Measurements from ENCODE around the gene CDH4. TPM values are rescaled to one million over a fixed set of nuclear protein-coding genes. Genes with fewer than 3 reads are reported as not detected.
"Not testable (repeated sequence)": the region's sequence is repeated elsewhere in the genome, so short reads cannot be mapped to it uniquely, and the experiment has no call there.

CDH4 gene
- polyA plus RNA-seq, 3 donors: 6.9 to 8.7 (median 7.9) TPM

DNA sequence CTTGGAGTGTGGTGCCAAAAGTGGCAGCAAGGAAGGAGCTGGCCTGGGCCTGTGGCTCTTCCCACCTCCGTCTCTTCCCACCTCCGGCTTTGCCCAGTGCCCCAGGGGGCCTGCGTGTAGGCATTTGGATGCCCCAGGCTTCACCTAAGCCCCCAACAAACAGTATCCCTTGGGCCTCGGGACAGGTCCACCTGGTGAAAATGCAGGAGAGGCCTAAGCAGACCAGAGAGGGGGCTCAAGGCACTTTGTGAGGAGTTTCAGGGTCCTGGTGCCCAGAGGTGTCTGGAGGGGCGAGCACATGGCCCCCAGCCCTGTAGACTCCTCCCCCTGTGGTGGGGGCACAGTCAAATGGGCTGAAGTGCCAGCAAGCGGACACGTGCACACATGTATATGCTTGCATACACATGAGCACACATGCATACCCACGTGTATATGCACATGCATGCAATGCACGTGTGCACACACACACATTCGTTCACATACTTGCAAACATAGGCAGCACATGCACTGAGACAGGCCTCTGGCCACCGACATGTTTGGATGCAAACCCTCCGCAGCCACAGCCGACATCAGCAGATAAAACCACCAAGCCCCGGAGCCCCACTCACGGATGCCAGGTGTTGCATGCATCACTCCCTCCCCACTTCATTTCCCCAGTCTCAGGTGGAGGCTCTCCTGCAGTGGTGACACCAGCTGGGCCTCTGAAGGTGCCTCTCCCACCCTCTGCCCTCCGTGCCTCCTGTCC is 689.1 kb downstream of the CDH4 start:
- DNase-seq (ENCODE audit: extremely low read depth in 1 of 11, low read depth in 9 of 11, low spot score in 4 of 11): no peak

DNA sequence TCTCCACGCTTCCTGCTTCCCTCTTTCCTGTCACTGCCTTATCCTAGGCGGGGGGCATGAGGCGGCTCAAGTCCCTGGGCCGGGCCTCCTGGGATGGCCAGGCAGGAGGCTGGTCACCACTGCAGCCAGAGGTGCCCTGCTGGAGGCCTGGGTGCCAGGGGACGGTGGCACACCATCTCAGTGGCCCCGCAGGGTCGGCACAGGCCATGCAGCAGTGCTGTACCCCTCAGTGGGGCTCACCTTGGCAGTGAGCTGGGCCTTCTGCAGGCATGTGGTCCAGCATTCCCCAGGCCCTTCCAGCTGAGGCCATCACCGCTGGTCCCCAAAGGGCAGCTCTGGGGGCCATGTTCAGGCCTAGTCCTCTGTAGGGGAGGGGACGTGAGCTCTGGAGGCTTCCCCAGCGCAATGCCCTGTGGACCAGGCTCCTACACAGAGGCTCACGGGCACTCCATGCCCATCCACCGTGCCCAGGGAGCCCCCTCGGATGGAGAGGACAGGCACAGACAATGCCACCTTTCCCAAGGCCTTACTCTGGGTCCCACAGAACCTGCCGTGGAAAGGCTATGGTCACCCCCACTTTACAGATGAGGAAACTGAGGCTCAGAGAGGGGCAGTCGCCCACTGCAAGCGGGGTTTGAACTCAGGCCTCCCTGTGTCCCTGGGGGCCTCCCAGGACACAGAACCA is 689.8 kb downstream of the CDH4 start:
- DNase-seq (ENCODE audit: extremely low read depth in 1 of 11, low read depth in 9 of 11, low spot score in 4 of 11): no peak

GRCh38 chr20:61942526-61942925 is 690.5 kb downstream of the CDH4 start:
- no peak for DNase-seq (ENCODE audit: extremely low read depth in 1 of 11, low read depth in 9 of 11, low spot score in 4 of 11)

DNA sequence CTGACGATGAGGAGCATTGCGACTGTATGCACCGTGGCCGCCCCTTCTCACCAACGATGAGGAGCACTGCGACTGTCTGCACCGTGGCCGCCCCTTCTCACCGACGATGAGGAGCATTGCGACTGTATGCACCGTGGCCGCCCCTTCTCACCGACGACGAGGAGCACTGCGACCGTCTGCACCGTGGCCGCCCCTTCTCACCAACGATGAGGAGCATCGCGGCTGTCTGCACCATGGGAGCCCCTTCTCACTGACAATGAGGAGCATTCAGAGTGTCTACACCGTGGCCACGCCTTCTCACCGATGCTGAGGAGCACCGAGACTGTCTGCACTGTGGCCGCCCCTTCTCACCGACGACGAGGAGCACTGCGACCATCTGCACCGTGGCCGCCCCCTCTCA is 692.9 kb downstream of the CDH4 start:
- DNase-seq (ENCODE audit: extremely low read depth in 1 of 11, low read depth in 9 of 11, low spot score in 4 of 11): not testable (repeated sequence)

GRCh38 chr20:61945495-61945894 is 693.4 kb downstream of the CDH4 start:
- not testable (repeated sequence) for DNase-seq (ENCODE audit: extremely low read depth in 1 of 11, low read depth in 9 of 11, low spot score in 4 of 11)

- DNase-seq (ENCODE audit: extremely low read depth in 1 of 11, low read depth in 9 of 11, low spot score in 4 of 11): not testable (repeated sequence)
Observed at GRCh38 chr20:61948056-61948455, 696.0 kb downstream of the CDH4 start.

DNA sequence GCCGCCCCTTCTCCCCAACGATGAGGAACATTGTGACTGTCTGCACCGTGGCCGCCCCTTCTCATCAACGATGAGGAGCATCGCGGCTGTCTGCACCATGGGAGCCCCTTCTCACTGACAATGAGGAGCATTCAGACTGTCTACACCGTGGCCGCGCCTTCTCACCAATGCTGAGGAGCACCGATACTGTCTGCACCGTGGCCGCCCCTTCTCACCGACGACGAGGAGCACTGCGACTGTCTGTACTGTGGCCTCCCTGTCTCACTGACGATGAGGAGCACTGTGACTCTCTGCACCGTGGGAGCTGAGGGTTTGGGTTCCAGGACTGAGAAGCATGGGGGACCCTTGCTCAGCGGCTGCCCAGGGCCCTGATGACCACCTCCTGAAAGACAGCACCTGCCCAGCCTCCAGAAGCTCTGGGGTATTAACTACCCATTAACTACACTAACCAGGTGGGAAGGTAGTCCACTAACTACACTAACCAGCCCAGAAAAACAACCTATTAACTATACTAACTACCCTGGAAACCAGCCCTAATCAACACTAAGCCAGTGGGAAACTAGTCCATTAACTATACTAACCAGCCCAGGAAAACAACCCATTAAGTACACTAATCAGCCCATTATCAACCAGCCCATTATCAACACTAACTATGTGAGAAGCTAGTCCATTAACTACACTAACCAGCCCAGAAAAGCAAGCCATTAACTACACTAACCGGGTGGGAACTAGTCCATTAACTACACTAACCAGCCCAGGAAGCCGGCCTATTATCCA is 696.7 kb downstream of the CDH4 start:
- DNase-seq (ENCODE audit: extremely low read depth in 1 of 11, low read depth in 9 of 11, low spot score in 4 of 11): no peak

GRCh38 chr20:61949363-61949713 is 697.3 kb downstream of the CDH4 start:
- no peak for DNase-seq (ENCODE audit: extremely low read depth in 1 of 11, low read depth in 9 of 11, low spot score in 4 of 11)

DNA sequence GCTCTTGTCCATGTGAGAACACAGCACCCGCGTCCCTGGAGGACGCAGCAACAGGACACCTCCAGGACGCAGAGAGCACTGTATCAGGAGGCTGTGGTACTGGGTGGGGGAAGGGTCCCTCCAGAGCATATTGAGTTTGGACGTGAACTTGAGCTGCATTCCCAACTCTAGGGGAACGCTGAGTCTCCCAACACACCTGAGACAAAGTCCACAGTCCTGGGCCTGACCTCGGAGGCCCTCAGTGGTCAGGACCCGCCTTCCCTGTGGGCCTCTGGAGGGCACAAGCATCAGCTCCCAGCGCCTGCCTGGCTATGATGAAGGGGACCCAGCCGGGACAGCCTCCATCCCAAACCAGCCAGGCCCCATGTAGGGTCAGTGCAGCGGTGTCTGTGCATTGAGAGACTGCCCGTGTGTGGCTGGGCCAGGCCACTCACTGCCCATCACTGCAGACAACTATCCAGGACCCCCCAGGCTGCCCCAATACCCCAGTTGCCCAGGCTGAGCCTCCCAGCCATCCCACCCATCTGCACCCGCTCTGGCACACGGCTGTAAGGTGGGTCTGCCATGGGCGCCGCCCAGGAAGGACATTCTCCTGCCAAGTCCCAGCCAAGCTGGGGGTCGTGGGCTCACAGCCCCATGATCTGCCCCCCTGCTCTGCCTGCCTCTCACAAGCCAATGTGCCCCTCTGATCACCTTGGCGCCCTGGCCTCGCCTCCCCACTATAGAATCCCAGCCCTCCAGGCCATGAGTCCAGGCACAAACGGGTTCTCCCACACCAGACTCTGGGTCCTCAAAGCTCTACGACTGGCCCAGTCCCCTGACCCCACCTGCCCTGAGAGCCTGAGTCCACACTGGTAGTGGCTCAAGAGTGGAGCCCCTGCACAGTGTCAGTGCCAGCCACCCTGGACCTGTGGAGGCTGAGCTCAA is 697.9 kb downstream of the CDH4 start:
- DNase-seq (ENCODE audit: extremely low read depth in 1 of 11, low read depth in 9 of 11, low spot score in 4 of 11): no peak

DNA sequence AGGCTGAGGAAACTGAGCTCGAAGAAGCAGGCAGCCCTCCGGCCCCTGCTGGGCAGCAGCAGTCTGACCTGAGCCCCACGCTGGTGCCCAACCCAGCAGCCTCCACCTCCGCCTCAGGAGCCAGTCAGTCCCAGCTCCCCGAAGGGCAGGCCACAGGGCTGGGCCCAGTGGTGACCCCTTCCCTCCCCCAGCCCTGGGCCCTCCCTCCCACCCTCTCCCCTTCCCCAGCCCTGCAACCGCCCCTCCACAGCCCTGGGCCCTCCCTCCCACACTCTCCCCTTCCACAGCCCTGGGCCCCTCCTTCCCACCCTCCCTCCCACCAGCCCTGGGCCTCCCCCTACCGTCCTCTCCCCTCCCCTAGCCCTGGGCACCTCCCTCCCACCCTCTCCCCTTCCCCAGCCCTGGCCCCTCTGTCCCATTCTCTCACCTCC is 698.6 kb downstream of the CDH4 start:
- DNase-seq (ENCODE audit: extremely low read depth in 1 of 11, low read depth in 9 of 11, low spot score in 4 of 11): no peak

DNA sequence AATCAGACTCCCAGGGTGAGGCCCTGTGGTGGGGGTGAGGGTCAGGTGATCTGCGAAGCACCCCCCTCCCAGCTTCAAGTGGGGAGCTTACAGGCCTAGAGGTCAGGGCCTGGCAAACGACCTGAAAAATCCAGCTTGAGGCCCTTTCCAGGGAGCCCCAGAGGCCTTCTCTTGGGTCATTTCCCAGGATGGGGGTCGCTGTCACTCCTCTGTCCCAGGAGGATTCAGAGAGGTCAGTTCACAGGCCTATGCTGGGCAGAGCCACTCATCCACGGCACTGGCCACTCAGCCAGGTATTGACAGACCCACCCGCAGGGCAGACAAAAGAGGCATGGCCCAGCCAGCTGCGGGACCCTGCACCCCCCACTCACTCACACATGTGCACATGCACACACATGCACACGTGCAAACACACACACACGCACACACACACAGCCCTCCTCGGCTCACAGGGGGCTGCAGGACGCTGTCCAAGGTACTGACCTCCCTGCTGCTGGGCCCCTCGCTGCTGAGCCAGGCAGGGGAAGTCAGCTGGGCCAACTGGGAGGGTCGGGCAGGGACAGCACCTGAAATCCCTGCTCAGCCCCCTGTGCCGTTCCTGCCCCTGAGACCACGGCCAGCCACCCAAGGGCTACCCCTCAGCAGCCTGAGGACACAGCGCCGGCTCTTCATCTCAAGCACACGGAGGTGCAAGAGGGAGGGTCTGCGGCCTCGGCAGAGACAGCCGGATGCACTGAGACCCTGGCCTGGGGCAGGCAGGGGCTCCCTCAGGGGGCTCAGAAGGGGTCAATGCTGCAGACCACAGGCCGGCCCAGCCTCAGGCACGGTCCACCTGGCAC is 699.9 kb downstream of the CDH4 start:
- DNase-seq (ENCODE audit: extremely low read depth in 1 of 11, low read depth in 9 of 11, low spot score in 4 of 11): peak; percentile 58 to 83 (median 75)

DNA sequence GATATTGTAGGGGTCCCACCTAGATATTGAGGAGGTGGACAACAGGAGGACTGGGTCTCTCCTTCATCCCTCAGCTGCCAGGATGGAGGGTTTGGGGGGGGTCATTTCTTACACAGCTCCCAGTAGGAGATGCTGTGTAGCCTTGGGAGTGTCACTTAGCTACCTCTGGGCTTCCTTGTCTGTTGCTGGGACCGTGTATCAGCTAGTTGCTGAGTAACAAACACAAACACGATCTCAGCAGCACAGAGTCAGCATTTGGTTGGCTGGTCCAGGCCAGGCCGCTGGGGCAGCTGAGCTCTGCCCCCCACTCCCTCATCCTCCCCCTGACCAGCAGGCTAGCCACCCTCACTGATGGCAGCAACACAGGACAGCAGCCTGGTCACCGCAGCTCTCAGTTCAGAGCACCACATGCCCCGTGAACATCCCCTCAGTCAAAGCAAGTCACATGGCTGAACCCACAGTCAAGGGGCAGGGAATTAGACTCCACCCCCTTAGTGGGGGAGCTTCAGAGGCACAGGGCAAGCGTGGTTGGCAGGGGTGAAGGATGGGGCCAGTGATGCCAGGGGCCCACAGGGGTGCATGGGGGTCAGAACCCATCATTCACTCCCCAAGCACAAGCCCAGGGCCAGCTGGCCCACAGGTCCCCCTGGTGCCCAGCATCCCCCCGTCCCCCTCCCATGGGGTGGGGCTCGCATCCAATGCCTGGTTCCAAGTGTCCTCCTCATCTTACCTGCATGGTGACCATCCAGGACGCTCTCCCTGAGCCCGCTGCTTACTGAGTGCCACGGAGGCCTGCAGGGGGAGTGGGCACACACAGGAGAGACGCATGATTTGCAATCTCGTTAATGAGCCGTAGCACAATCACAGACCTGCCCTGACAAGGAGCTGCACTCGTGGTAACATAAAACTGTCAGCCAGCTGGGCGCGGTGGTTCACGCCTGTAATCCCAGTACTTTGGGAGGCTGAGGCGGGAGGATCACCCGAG is 701.3 kb downstream of the CDH4 start:
- peak in 1 of 11 donors; percentile 19 for DNase-seq (ENCODE audit: extremely low read depth in 1 of 11, low read depth in 9 of 11, low spot score in 4 of 11)

DNA sequence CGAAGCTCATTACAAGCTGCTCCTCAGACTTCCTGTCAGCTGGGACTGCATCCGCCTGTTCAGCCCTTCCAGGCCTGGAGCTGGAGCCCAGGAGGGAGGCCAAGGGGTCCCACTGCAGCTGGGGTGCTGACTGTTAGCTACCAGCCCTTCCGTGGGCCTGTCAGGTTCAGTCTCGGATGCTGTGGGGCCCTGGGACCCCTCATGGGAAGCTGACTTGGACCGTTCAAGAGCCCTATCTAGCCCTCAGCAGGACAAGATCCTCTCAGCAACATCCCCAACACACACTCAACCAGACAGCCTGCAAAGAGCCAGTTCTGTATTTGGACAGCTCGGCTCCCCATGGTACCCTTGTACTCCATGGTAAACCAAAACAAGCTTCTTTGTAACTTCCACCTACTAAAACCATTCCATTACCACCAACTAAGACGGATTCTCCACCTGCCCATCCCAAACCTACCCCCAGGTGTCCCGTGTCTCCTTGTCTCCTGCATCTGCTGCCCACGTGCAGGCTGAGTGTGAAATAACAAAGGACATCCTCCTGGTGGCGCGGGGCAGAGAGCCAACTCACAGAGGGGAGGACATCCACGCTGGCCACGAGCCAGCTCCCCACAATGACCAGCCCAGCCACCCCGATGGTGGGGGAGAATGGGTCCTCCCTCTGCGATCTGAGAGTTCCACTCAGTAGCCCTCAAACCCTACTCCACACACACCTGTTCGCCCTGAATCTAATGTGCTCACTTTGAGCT is 702.4 kb downstream of the CDH4 start:
- DNase-seq (ENCODE audit: extremely low read depth in 1 of 11, low read depth in 9 of 11, low spot score in 4 of 11): no peak

DNA sequence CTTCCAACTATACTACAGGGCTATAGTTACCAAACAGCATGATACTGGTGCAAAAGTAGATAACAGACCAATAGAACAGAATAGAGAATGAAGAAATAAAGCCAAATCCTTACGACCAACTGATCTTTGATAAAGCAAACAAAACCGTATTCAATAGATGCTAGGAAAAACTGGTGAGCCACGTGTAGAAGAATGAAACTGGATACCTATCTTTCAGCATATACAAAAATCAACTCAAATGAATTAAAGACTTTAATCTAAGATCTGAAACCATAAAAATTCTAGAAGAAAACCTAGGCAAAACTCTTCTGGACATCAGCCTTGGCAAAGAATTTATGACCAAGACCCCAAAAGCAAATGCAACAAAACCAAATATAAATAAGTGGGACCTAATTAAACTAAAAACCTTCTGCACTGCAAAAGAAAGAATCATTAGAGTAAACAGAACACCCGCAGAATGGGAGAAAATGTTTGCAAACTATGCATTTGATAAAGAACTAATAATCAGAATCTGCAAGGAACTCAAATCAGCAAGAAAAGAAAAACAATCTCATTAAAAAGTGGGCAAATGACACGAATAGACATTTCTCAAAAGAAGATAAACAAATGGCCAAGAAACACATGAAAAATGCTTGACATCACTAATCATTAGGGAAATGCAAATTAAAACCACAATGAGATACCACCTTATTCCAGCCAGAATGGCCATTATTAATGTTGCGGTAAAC is 703.8 kb downstream of the CDH4 start:
- no peak for DNase-seq (ENCODE audit: extremely low read depth in 1 of 11, low read depth in 9 of 11, low spot score in 4 of 11)

Measured in renal cortex interstitium (tissue), 11 donors.